ENCODE measurements around the gene ALOX15B. TPM values are rescaled to one million over a fixed set of nuclear protein-coding genes. Genes with fewer than 3 reads are reported as not detected.

Gene ALOX15B
- total and polyA plus RNA-seq, 2 donors (not counting 1 experiment from before 2014, with no cell fraction given): not detected

GRCh38 chr17:8048236-8048635 lies 9.4 kb downstream of the ALOX15B start:
- no peak overlapping the region for H3K4me3 ChIP-seq (replicated peaks in 1 of 4; ENCODE audit: control extremely low read depth in 1 of 4, insufficient read depth in 1 of 4, low read depth in 3 of 4, low read length in 4 of 4)

GRCh38 chr17:8048736-8049135 lies 9.9 kb downstream of the ALOX15B start:
- TF ChIP-seq CTCF (conservative IDR thresholded peaks at IDR 0.05 in 1 of 2, IDR thresholded peaks at IDR 0.05 in 1 of 2; ENCODE audit: low read depth in 1 of 2, low read length in 2 of 2) (no peak), EZH2 (IDR thresholded peaks at IDR 0.05; ENCODE audit: low read length, missing control alignments) (no peak)
- H3K27ac ChIP-seq (ENCODE audit: insufficient read depth, low read length): no peak overlapping the region
- no peaks in the 10 kb centered on the region for H4K20me1 ChIP-seq (ENCODE audit: control insufficient read depth, extremely low read depth, insufficient read depth, low read length)
- H3K4me1 ChIP-seq (ENCODE audit: control insufficient read depth, extremely low read depth, insufficient read depth, low read length): no peaks in the 10 kb centered on the region
- no peak overlapping the region for H2AFZ ChIP-seq (ENCODE audit: low read length)
- no peak overlapping the region for H3K4me2 ChIP-seq (ENCODE audit: extremely low read depth, insufficient read depth, low read length)
- H3K9ac ChIP-seq (ENCODE audit: insufficient read depth, low read length): no peak overlapping the region
- no peaks in the 10 kb centered on the region for H3K79me2 ChIP-seq (ENCODE audit: control insufficient read depth, insufficient read depth, low read length)
- no peak for DNase-seq (ENCODE audit: low read depth in 2 of 2)
- H3K27me3 ChIP-seq (ENCODE audit: control insufficient read depth, insufficient read depth, low read length): peaks cover 6% of the 10 kb centered on the region
- H3K9me3 ChIP-seq (ENCODE audit: control insufficient read depth, insufficient read depth, low read depth, low read length): no peaks in the 10 kb centered on the region
- H3K4me3 ChIP-seq (replicated peaks in 1 of 4; ENCODE audit: control extremely low read depth in 1 of 4, insufficient read depth in 1 of 4, low read depth in 3 of 4, low read length in 4 of 4): no peak overlapping the region
- H3K36me3 ChIP-seq (ENCODE audit: control insufficient read depth, insufficient read depth, low read length): no peaks in the 10 kb centered on the region

More at GRCh38 chr17:8048236-8048635, 9.4 kb downstream of the ALOX15B start:
- peaks cover 6% of the 10 kb centered on the region for H3K27me3 ChIP-seq (ENCODE audit: control insufficient read depth, insufficient read depth, low read length)
- no peak overlapping the region for H3K9ac ChIP-seq (ENCODE audit: insufficient read depth, low read length)
- no peak overlapping the region for H3K27ac ChIP-seq (ENCODE audit: insufficient read depth, low read length)
- no peaks in the 10 kb centered on the region for H3K36me3 ChIP-seq (ENCODE audit: control insufficient read depth, insufficient read depth, low read length)
- no peaks in the 10 kb centered on the region for H4K20me1 ChIP-seq (ENCODE audit: control insufficient read depth, extremely low read depth, insufficient read depth, low read length)
- H3K4me1 ChIP-seq (ENCODE audit: control insufficient read depth, extremely low read depth, insufficient read depth, low read length): no peaks in the 10 kb centered on the region
- no peaks in the 10 kb centered on the region for H3K9me3 ChIP-seq (ENCODE audit: control insufficient read depth, insufficient read depth, low read depth, low read length)
- H2AFZ ChIP-seq (ENCODE audit: low read length): no peak overlapping the region
- TF ChIP-seq CTCF (conservative IDR thresholded peaks at IDR 0.05 in 1 of 2, IDR thresholded peaks at IDR 0.05 in 1 of 2; ENCODE audit: low read depth in 1 of 2, low read length in 2 of 2) (no peak), EZH2 (IDR thresholded peaks at IDR 0.05; ENCODE audit: low read length, missing control alignments) (no peak)
- H3K79me2 ChIP-seq (ENCODE audit: control insufficient read depth, insufficient read depth, low read length): no peaks in the 10 kb centered on the region
- DNase-seq (ENCODE audit: low read depth in 2 of 2): no peak
- no peak overlapping the region for H3K4me2 ChIP-seq (ENCODE audit: extremely low read depth, insufficient read depth, low read length)

GRCh38 chr17:8051831-8052230 lies 13.0 kb downstream of the ALOX15B start:
- Histone ChIP-seq H3K36me3 (ENCODE audit: control insufficient read depth, insufficient read depth, low read length) (no peaks in the 10 kb centered on the region), H3K27me3 (ENCODE audit: control insufficient read depth, insufficient read depth, low read length) (peaks cover 4% of the 10 kb centered on the region), H2AFZ (ENCODE audit: low read length) (no peak overlapping the region), H3K27ac (ENCODE audit: insufficient read depth, low read length) (no peak overlapping the region), H3K79me2 (ENCODE audit: control insufficient read depth, insufficient read depth, low read length) (no peaks in the 10 kb centered on the region), H3K9ac (ENCODE audit: insufficient read depth, low read length) (no peak overlapping the region), H3K4me1 (ENCODE audit: control insufficient read depth, extremely low read depth, insufficient read depth, low read length) (no peaks in the 10 kb centered on the region), H4K20me1 (ENCODE audit: control insufficient read depth, extremely low read depth, insufficient read depth, low read length) (no peaks in the 10 kb centered on the region), H3K4me3 (replicated peaks in 1 of 4; ENCODE audit: control extremely low read depth in 1 of 4, insufficient read depth in 1 of 4, low read depth in 3 of 4, low read length in 4 of 4) (no peak overlapping the region), H3K9me3 (ENCODE audit: control insufficient read depth, insufficient read depth, low read depth, low read length) (no peaks in the 10 kb centered on the region), H3K4me2 (ENCODE audit: extremely low read depth, insufficient read depth, low read length) (no peak overlapping the region)
- TF ChIP-seq EZH2 (IDR thresholded peaks at IDR 0.05; ENCODE audit: low read length, missing control alignments) (no peak), CTCF (conservative IDR thresholded peaks at IDR 0.05 in 1 of 2, IDR thresholded peaks at IDR 0.05 in 1 of 2; ENCODE audit: low read depth in 1 of 2, low read length in 2 of 2) (no peak)
- no peak for DNase-seq (ENCODE audit: low read depth in 2 of 2)
